ENCODE measurements around the gene PIEZO2.

Gene PIEZO2

DNA sequence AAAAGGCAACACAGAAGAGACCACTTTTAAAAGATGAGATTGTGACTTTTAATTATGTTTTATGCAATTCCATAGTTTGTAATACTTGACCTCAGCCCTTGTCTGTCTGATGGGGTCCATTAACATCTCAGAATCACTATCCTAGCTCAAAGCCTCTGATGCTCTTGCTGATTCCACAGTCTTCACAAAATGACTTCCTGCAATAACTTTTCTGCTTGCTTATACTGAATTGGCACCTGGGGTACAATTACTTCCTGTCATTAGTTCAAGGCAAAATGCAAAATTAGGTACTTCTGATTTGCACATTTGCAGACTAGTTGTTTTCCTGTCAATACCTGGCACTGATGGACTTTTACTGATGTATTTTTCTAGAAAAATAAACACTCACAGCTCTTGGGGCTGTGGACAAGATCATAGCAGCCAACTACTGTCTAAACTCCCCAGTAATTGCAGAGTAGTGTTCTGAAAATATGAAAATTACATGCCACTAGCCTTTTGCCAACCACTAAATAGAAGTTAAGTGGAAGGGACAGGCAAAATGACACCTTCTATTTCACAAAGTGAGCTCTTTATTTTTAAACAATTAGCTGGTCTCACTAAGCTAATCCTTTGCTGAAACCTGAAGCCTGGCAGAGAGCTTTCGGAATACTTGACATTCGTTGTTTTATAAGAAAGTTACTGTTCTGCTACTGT is 129.1 kb downstream of the PIEZO2 start:
- no peak for DNase-seq (ENCODE audit: low read depth, low spot score)
- TF ChIP-seq YY1 (IDR thresholded peaks at IDR 0.05; ENCODE audit: insufficient read depth, insufficient read length), result no peak
- TF ChIP-seq ZNF274 (IDR thresholded peaks at IDR 0.05; ENCODE audit: low read depth, low read length), result no peak
- no peak for TF ChIP-seq SUZ12 (IDR thresholded peaks at IDR 0.05; ENCODE audit: extremely low read depth, insufficient read depth, insufficient read length)

DNA sequence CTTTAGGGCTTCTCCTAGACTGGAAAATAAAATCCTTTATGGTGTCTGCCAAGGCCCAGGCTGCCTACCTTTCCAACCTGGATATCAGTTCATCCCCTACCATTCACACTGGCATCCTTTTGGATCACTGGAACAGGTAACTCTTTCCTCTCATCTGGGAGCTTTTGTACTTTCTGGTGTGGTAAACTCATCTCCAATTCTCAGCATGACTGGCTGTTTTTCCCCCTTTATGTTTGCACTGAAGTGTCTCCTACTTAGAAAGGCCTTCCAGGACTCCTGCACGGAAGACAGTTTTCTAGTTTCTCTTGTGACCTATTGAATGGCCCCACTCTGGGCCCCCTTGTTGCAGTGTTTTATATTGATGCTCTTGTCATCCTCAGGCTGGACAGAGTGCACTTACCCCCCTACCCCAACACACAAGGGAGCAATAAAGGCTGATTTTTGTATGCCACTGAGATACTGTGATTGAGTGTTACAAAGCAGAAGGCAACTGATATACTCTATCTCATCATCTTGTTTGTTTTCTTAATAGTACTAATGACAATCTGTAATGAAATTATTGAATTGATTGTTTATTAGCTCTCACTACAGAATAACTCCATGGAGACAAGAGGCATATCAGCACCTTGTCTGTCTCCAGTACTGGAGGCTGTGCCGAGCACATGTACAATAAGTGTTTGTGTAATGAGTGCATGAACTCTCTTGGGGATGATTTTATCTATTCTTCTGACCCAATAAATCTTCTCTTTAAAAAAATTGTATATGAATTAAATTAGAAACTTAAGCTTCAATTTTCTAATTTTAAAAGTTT is 129.9 kb downstream of the PIEZO2 start:
- Histone ChIP-seq H3K36me3 (ENCODE audit: insufficient read depth, insufficient read length, low read length) (no peaks in the 10 kb centered on the region), H3K4me1 (ENCODE audit: insufficient read depth, insufficient read length) (no peaks in the 10 kb centered on the region), H3K9me3 (ENCODE audit: insufficient read depth, low read length) (no peaks in the 10 kb centered on the region; the same call in 1 of the 2 replicates), H3K4me3 (ENCODE audit: insufficient read length, low read depth) (no peak overlapping the region), H3K27me3 (ENCODE audit: insufficient read depth, insufficient read length) (no peaks in the 10 kb centered on the region), H3K9ac (ENCODE audit: insufficient read length, low read depth) (no peak overlapping the region)
- TF ChIP-seq YY1 (IDR thresholded peaks at IDR 0.05; ENCODE audit: insufficient read depth, insufficient read length) (no peak), ZNF274 (IDR thresholded peaks at IDR 0.05; ENCODE audit: low read depth, low read length) (no peak), SUZ12 (IDR thresholded peaks at IDR 0.05; ENCODE audit: extremely low read depth, insufficient read depth, insufficient read length) (no peak)
- DNase-seq (ENCODE audit: low read depth, low spot score), result no peak

More for the DNA sequence above, 129.1 kb downstream of the PIEZO2 start:
- no peaks in the 10 kb centered on the region for H3K4me1 ChIP-seq (ENCODE audit: insufficient read depth, insufficient read length)
- H3K9me3 ChIP-seq (ENCODE audit: insufficient read depth, low read length), result no peaks in the 10 kb centered on the region; the same call in 1 of the 2 replicates
- no peaks in the 10 kb centered on the region for H3K36me3 ChIP-seq (ENCODE audit: insufficient read depth, insufficient read length, low read length)
- H3K9ac ChIP-seq (ENCODE audit: insufficient read length, low read depth), result no peak overlapping the region
- H3K4me3 ChIP-seq (ENCODE audit: insufficient read length, low read depth), result no peak overlapping the region
- H3K27me3 ChIP-seq (ENCODE audit: insufficient read depth, insufficient read length), result no peaks in the 10 kb centered on the region

DNA sequence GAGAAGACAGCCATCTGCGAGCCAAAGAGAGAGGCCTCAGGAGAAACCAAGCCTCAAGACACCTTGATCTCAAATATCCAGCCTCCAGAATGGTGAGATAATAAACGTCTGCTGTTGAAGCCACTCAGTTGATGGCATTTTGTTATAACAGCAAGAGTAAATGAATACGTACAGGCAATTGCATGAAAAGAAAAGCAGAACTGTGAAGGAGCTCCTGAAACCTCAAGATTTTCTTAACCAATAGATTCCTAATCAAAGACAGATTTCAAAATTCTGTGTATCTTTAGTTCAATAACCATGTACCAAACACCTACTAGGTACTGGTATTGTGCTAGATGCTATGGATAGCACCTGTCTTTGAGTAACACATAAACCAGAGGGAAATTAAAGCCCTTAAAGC is 139.5 kb downstream of the PIEZO2 start:
- Histone ChIP-seq H3K4me3 (ENCODE audit: insufficient read length, low read depth) (no peak overlapping the region), H3K4me1 (ENCODE audit: insufficient read depth, insufficient read length) (no peaks in the 10 kb centered on the region), H3K36me3 (ENCODE audit: insufficient read depth, insufficient read length, low read length) (no peaks in the 10 kb centered on the region), H3K9ac (ENCODE audit: insufficient read length, low read depth) (no peak overlapping the region), H3K9me3 (ENCODE audit: insufficient read depth, low read length) (no peaks in the 10 kb centered on the region), H3K27me3 (ENCODE audit: insufficient read depth, insufficient read length) (no peaks in the 10 kb centered on the region)
- TF ChIP-seq ZNF274 (IDR thresholded peaks at IDR 0.05; ENCODE audit: low read depth, low read length), result no peak
- no peak for TF ChIP-seq YY1 (IDR thresholded peaks at IDR 0.05; ENCODE audit: insufficient read depth, insufficient read length)
- no peak for TF ChIP-seq SUZ12 (IDR thresholded peaks at IDR 0.05; ENCODE audit: extremely low read depth, insufficient read depth, insufficient read length)
- no peak for DNase-seq (ENCODE audit: low read depth, low spot score)

- Histone ChIP-seq H3K9ac (ENCODE audit: insufficient read length, low read depth) (no peak overlapping the region), H3K27me3 (ENCODE audit: insufficient read depth, insufficient read length) (no peaks in the 10 kb centered on the region), H3K9me3 (ENCODE audit: insufficient read depth, low read length) (no peaks in the 10 kb centered on the region), H3K36me3 (ENCODE audit: insufficient read depth, insufficient read length, low read length) (no peaks in the 10 kb centered on the region), H3K4me3 (ENCODE audit: insufficient read length, low read depth) (no peak overlapping the region), H3K4me1 (ENCODE audit: insufficient read depth, insufficient read length) (no peaks in the 10 kb centered on the region)
- no peak for DNase-seq (ENCODE audit: low read depth, low spot score)
- TF ChIP-seq ZNF274 (IDR thresholded peaks at IDR 0.05; ENCODE audit: low read depth, low read length) (no peak), SUZ12 (IDR thresholded peaks at IDR 0.05; ENCODE audit: extremely low read depth, insufficient read depth, insufficient read length) (no peak), YY1 (IDR thresholded peaks at IDR 0.05; ENCODE audit: insufficient read depth, insufficient read length) (no peak)
Measured at GRCh38 chr18:11009147-11009546, 140.2 kb downstream of the PIEZO2 start.

- H3K36me3 ChIP-seq (ENCODE audit: insufficient read depth, insufficient read length, low read length), result no peaks in the 10 kb centered on the region
- H3K4me1 ChIP-seq (ENCODE audit: insufficient read depth, insufficient read length), result no peaks in the 10 kb centered on the region
- no peak for DNase-seq (ENCODE audit: low read depth, low spot score)
- no peaks in the 10 kb centered on the region for H3K9me3 ChIP-seq (ENCODE audit: insufficient read depth, low read length)
- TF ChIP-seq ZNF274 (IDR thresholded peaks at IDR 0.05; ENCODE audit: low read depth, low read length), result no peak
- no peak for TF ChIP-seq SUZ12 (IDR thresholded peaks at IDR 0.05; ENCODE audit: extremely low read depth, insufficient read depth, insufficient read length)
- TF ChIP-seq YY1 (IDR thresholded peaks at IDR 0.05; ENCODE audit: insufficient read depth, insufficient read length), result no peak
- no peaks in the 10 kb centered on the region for H3K27me3 ChIP-seq (ENCODE audit: insufficient read depth, insufficient read length)
- no peak overlapping the region for H3K9ac ChIP-seq (ENCODE audit: insufficient read length, low read depth)
- no peak overlapping the region for H3K4me3 ChIP-seq (ENCODE audit: insufficient read length, low read depth)
Measured at GRCh38 chr18:11008505-11008904, 140.9 kb downstream of the PIEZO2 start.

- Histone ChIP-seq H3K27me3 (ENCODE audit: insufficient read depth, insufficient read length) (no peaks in the 10 kb centered on the region), H3K4me3 (ENCODE audit: insufficient read length, low read depth) (no peak overlapping the region), H3K9me3 (ENCODE audit: insufficient read depth, low read length) (no peaks in the 10 kb centered on the region), H3K4me1 (ENCODE audit: insufficient read depth, insufficient read length) (no peaks in the 10 kb centered on the region), H3K9ac (ENCODE audit: insufficient read length, low read depth) (no peak overlapping the region), H3K36me3 (ENCODE audit: insufficient read depth, insufficient read length, low read length) (no peaks in the 10 kb centered on the region)
- TF ChIP-seq SUZ12 (IDR thresholded peaks at IDR 0.05; ENCODE audit: extremely low read depth, insufficient read depth, insufficient read length), result no peak
- no peak for TF ChIP-seq ZNF274 (IDR thresholded peaks at IDR 0.05; ENCODE audit: low read depth, low read length)
- TF ChIP-seq YY1 (IDR thresholded peaks at IDR 0.05; ENCODE audit: insufficient read depth, insufficient read length), result no peak
- no peak for DNase-seq (ENCODE audit: low read depth, low spot score)
Measured at GRCh38 chr18:11005528-11005927, 143.8 kb downstream of the PIEZO2 start.

DNA sequence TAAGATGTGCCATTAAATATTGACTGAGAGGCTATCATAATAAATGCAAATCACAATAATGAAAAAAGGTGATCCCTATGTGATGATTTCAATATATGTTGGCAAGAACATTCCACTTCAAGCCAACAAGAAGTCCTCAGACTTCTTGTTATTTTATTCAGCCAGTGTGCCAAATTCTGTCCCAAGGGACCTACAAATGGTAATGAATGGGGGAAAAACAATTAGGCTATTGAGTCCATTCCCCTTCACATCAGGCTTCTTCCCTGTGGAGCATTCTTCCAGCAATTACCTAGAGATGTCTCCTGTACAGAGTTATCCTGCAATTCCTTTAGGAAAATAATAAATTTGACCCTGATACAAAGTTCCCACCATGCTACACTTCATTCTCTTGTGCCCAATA is 144.4 kb downstream of the PIEZO2 start:
- TF ChIP-seq ZNF274 (IDR thresholded peaks at IDR 0.05; ENCODE audit: low read depth, low read length), result no peak
- no peak for TF ChIP-seq SUZ12 (IDR thresholded peaks at IDR 0.05; ENCODE audit: extremely low read depth, insufficient read depth, insufficient read length)
- no peak for TF ChIP-seq YY1 (IDR thresholded peaks at IDR 0.05; ENCODE audit: insufficient read depth, insufficient read length)
- no peaks in the 10 kb centered on the region for H3K27me3 ChIP-seq (ENCODE audit: insufficient read depth, insufficient read length)
- H3K9ac ChIP-seq (ENCODE audit: insufficient read length, low read depth), result no peak overlapping the region
- H3K36me3 ChIP-seq (ENCODE audit: insufficient read depth, insufficient read length, low read length), result no peaks in the 10 kb centered on the region
- no peak for DNase-seq (ENCODE audit: low read depth, low spot score)
- H3K4me1 ChIP-seq (ENCODE audit: insufficient read depth, insufficient read length), result no peaks in the 10 kb centered on the region
- no peak overlapping the region for H3K4me3 ChIP-seq (ENCODE audit: insufficient read length, low read depth)
- no peaks in the 10 kb centered on the region for H3K9me3 ChIP-seq (ENCODE audit: insufficient read depth, low read length)

Measured in NT2/D1 (cell line).